CD4-positive, alpha-beta T cell treated with Interleukin-6 at 100 ng/mL for 8 hours (primary cell): ENCODE results near the gene TMSB15A.
"Not testable (repeated sequence)": the region's sequence is repeated elsewhere in the genome, so short reads cannot be mapped to it uniquely, and the experiment has no call there.

Source experiments
- DNase-seq: peaks from one replicate; pipeline ENCODE4 v3.0.0-alpha.2; 2020; ENCODE audit warnings: mixed read lengths, low spot score

Gene TMSB15A

GRCh38 chrX:102515975-102516941 lies at the start of gene TMSB15A:
TMSB15A (minus strand) TSS chrX:102516739.
- peak; percentile 35 for DNase-seq

- DNase-seq, result no peak
Measured at GRCh38 chrX:102560423-102561068, 44.0 kb upstream of the TMSB15A start.

GRCh38 chrX:102558607-102559006 lies 42.1 kb upstream of the TMSB15A start:
- DNase-seq, result no peak

- DNase-seq, result no peak
Measured at GRCh38 chrX:102548231-102548630, 31.7 kb upstream of the TMSB15A start.

GRCh38 chrX:102546828-102547493 lies 30.4 kb upstream of the TMSB15A start:
- no peak for DNase-seq

GRCh38 chrX:102546175-102546574 lies 29.6 kb upstream of the TMSB15A start:
- DNase-seq, result not testable (repeated sequence)

- DNase-seq, result no peak
Measured at GRCh38 chrX:102535958-102536357, 19.4 kb upstream of the TMSB15A start.

GRCh38 chrX:102517326-102517725 lies 787 bp upstream of the TMSB15A start:
- no peak for DNase-seq

GRCh38 chrX:102514536-102514935 lies 2.0 kb downstream of the TMSB15A start:
- no peak for DNase-seq

- no peak for DNase-seq
Measured at GRCh38 chrX:102498732-102499131, 17.8 kb downstream of the TMSB15A start.

- no peak for DNase-seq
Measured at GRCh38 chrX:102491766-102492165, 24.8 kb downstream of the TMSB15A start.

GRCh38 chrX:102478765-102479164 lies 37.8 kb downstream of the TMSB15A start:
- DNase-seq, result not testable (repeated sequence)

GRCh38 chrX:102471762-102472220 lies 44.7 kb downstream of the TMSB15A start, which contains the start of gene TCP11X2:
TCP11X2 (minus strand) TSS chrX:102471812.
- DNase-seq, result not testable (repeated sequence)

- not testable (repeated sequence) for DNase-seq
Measured at GRCh38 chrX:102470215-102470614, 46.3 kb downstream of the TMSB15A start.
